Caco-2 (cell line): Measurements from ENCODE around the gene WDR43. TPM values are rescaled to one million over a fixed set of nuclear protein-coding genes. Genes with fewer than 3 reads are reported as not detected.

Experiments used
- BruUV-seq: library from RNA; stranded (reverse); fragments of 400-500 nt; replicated peaks from 2 replicates; lab custom pipeline; 2021; lab: Mats Ljungman, UMichigan
- CTCF ChIA-PET: fragments of 300-600 bp; sonication (Branson Sonifier 250); formaldehyde crosslinking; loops from one replicate; lab custom pipeline; 2022; ENCODE audit warnings: antibody characterized with exemption; lab: Charles Lee
- POLR2A ChIA-PET: fragments of 300-600 bp; sonication (Branson Sonifier 250); formaldehyde crosslinking; loops from one replicate; lab custom pipeline; 2022; ENCODE audit warnings: antibody characterized with exemption; lab: Charles Lee
- DNase-seq, 2 experiments: peaks; one replicate each; pipeline versions ENCODE4 v3.0.0 to v3.0.0-alpha.2; 2020 to 2022
- H3K27me3 ChIP-seq: replicated peaks from 2 replicates; pipeline ENCODE4 v1.6.0; 2011; ENCODE audit warnings: low read length; ENCODE audit not compliant: control insufficient read depth, insufficient read depth
- H3K36me3 ChIP-seq: 2 replicates; pipeline ENCODE4 v1.5.1; 2011; ENCODE audit warnings: low read length; ENCODE audit not compliant: control insufficient read depth, insufficient read depth
- H3K4me1 ChIP-seq: fragments of 250-450 bp; sonication (Bioruptor Pico); 2 replicates; pipeline ENCODE4 v1.5.1; 2020; ENCODE audit warnings: mild to moderate bottlenecking
- H3K4me3 ChIP-seq: 2 replicates; pipeline ENCODE4 v1.5.1; 2011; ENCODE audit warnings: low read depth, mild to moderate bottlenecking, control low read depth, low read length
- H3K9me3 ChIP-seq: fragments of 250-450 bp; sonication (Bioruptor Pico); 2 replicates; pipeline ENCODE4 v1.5.1; 2020; ENCODE audit warnings: mild to moderate bottlenecking, moderate library complexity
- H3K27ac Mint-ChIP-seq: one replicate; pipeline ENCODE4 v1.8.0; 2022; ENCODE audit warnings: mixed read lengths; ENCODE audit not compliant: unreplicated experiment
- H3K27me3 Mint-ChIP-seq: one replicate; pipeline ENCODE4 v1.8.0; 2022; ENCODE audit warnings: mixed read lengths; ENCODE audit not compliant: insufficient read depth, unreplicated experiment
- H3K36me3 Mint-ChIP-seq: one replicate; pipeline ENCODE4 v1.8.0; 2022; ENCODE audit warnings: mild to moderate bottlenecking, mixed read lengths; ENCODE audit not compliant: insufficient read depth, unreplicated experiment
- H3K4me1 Mint-ChIP-seq: one replicate; pipeline ENCODE4 v1.8.0; 2022; ENCODE audit warnings: low read depth, mixed read lengths; ENCODE audit not compliant: unreplicated experiment
- H3K4me3 Mint-ChIP-seq: one replicate; pipeline ENCODE4 v1.8.0; 2022; ENCODE audit warnings: mild to moderate bottlenecking, moderate library complexity, mixed read lengths; ENCODE audit not compliant: unreplicated experiment
- H3K9me3 Mint-ChIP-seq: one replicate; pipeline ENCODE4 v1.8.0; 2022; ENCODE audit warnings: mixed read lengths; ENCODE audit not compliant: unreplicated experiment
- CTCF ChIP-seq, 2 experiments: fragments of 200-600 bp in 1 of 2; IDR thresholded peaks; 1 replicate in 1 of 2; 2 replicates in 1 of 2; pipeline versions ENCODE4 v1.5.1 to v1.8.0; 2011 to 2022; ENCODE audit warnings: antibody characterized with exemption in 1 of 2, control low read depth in 1 of 2, inconsistent platforms in 1 of 2, low read depth in 1 of 2, low read length in 1 of 2, mild to moderate bottlenecking in 1 of 2, moderate library complexity in 1 of 2; ENCODE audit not compliant: insufficient read depth in 1 of 2, severe bottlenecking in 1 of 2, unreplicated experiment in 1 of 2
- intact Hi-C: fragments of 100-400 bp; cut with micrococcal nuclease; formaldehyde crosslinking; loops from one replicate; pipeline ENCODE4 v1.10.0; 2022; ENCODE audit not compliant: unreplicated experiment
- total RNA-seq: library from RNA; stranded (reverse); gene quantifications from 2 replicates; pipeline ENCODE4 v1.2.3, GENCODE V29; 2022

The WDR43 gene
- total RNA-seq, 1 experiment from 2014 or later, result 133 TPM

DNA sequence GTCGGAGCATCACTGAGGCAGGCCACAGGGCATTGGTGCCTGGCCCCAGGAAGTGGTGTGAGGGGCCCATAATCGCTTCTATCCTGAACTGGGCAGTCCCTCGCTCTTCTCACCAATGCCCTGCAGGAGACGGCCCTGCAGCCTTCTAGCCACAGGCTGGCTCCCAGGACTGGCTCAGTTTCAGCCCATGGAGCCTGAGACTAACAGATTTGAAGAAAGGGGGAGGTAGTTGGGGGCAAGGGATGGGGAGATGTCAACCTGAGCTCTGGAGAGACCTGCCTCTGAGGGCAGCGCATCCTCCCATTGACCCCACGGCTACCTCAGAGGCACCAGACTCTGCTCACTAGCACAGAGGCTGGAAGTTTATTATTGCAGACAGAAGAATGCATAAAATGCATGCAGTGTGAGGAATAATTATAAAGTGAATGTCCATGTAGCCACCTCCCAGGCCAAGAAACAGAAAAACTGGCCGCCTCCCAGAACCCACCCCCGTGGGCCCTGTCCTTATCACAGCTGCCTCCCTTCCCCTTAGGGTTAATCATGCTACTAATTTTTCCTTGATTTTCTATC is 88.0 kb downstream of the WDR43 start:
- Histone ChIP-seq H3K27me3 (no peaks in the 10 kb centered on the region), H3K36me3 (no peaks in the 10 kb centered on the region), H3K4me1 (peaks cover 5% of the 10 kb centered on the region; the same call in 1 of the 2 replicates), H3K4me3 (no peak overlapping the region), H3K9me3 (no peaks in the 10 kb centered on the region)
- H3K27me3 Mint-ChIP-seq, result no peaks in the 10 kb centered on the region
- no peaks in the 10 kb centered on the region for H3K36me3 Mint-ChIP-seq
- no peak overlapping the region for H3K4me3 Mint-ChIP-seq
- H3K27ac Mint-ChIP-seq, result no peak overlapping the region
- POLR2A ChIA-PET, result no interaction called here
- intact Hi-C loops, result no loop called here
- CTCF ChIA-PET, result no interaction called here
- H3K4me1 Mint-ChIP-seq, result no peaks in the 10 kb centered on the region
- peaks cover 9% of the 10 kb centered on the region for H3K9me3 Mint-ChIP-seq
- no peak for DNase-seq
- BruUV-seq, result no TSS peak
- TF ChIP-seq CTCF (IDR thresholded peaks at IDR 0.05; ENCODE audit: insufficient read depth in 1 of 2, low read depth in 1 of 2, low read length in 1 of 2, severe bottlenecking in 1 of 2, unreplicated experiment in 1 of 2), result no peak

- H3K4me3 ChIP-seq, result no peak overlapping the region
- ChIA-PET CTCF (no interaction called here), POLR2A (no interaction called here)
- H3K9me3 ChIP-seq, result no peaks in the 10 kb centered on the region
- Mint-ChIP-seq H3K27me3 (no peaks in the 10 kb centered on the region), H3K9me3 (peaks cover 9% of the 10 kb centered on the region), H3K4me3 (no peak overlapping the region), H3K4me1 (no peaks in the 10 kb centered on the region), H3K36me3 (no peaks in the 10 kb centered on the region), H3K27ac (no peak overlapping the region)
- DNase-seq, result no peak
- TF ChIP-seq CTCF (IDR thresholded peaks at IDR 0.05; ENCODE audit: insufficient read depth in 1 of 2, low read depth in 1 of 2, low read length in 1 of 2, severe bottlenecking in 1 of 2, unreplicated experiment in 1 of 2), result no peak
- no TSS peak for BruUV-seq
- intact Hi-C loops, result no loop called here
- H3K36me3 ChIP-seq, result no peaks in the 10 kb centered on the region
- H3K4me1 ChIP-seq, result no peaks in the 10 kb centered on the region
- no peaks in the 10 kb centered on the region for H3K27me3 ChIP-seq
Observed at GRCh38 chr2:28986429-28986828, 92.0 kb downstream of the WDR43 start.

- no peaks in the 10 kb centered on the region for H3K36me3 Mint-ChIP-seq
- no peaks in the 10 kb centered on the region for H3K4me1 Mint-ChIP-seq
- no peak overlapping the region for H3K4me3 ChIP-seq
- H3K4me1 ChIP-seq, result no peaks in the 10 kb centered on the region
- intact Hi-C loops, result no loop called here
- ChIA-PET POLR2A (no interaction called here), CTCF (no interaction called here)
- no peaks in the 10 kb centered on the region for H3K9me3 Mint-ChIP-seq
- no peak overlapping the region for H3K4me3 Mint-ChIP-seq
- no peak overlapping the region for H3K27ac Mint-ChIP-seq
- DNase-seq, result no peak
- H3K9me3 ChIP-seq, result no peaks in the 10 kb centered on the region
- no peaks in the 10 kb centered on the region for H3K36me3 ChIP-seq
- H3K27me3 ChIP-seq, result no peaks in the 10 kb centered on the region
- no peak for TF ChIP-seq CTCF (IDR thresholded peaks at IDR 0.05; ENCODE audit: insufficient read depth in 1 of 2, low read depth in 1 of 2, low read length in 1 of 2, severe bottlenecking in 1 of 2, unreplicated experiment in 1 of 2)
- H3K27me3 Mint-ChIP-seq, result no peaks in the 10 kb centered on the region
- BruUV-seq, result no TSS peak
Observed at GRCh38 chr2:28989973-28990372, 95.5 kb downstream of the WDR43 start.
